Activated CD8-positive, alpha-beta T cell treated with anti-CD3 and anti-CD28 coated beads for 36 hours (primary cell): ENCODE data around the gene CALM1. TPM values are rescaled to one million over a fixed set of nuclear protein-coding genes. Genes with fewer than 3 reads are reported as not detected.
A peak's percentile ranks its signal among the peaks of the same experiment; 100 is the strongest.

Experiments used
- ATAC-seq: fragments of 200-7000 bp; cut with Tn5 transposase; one replicate; pipeline ENCODE4 v1.10.0; 2021; ENCODE audit warnings: mild to moderate bottlenecking, moderate library complexity
- CTCF ChIA-PET: fragments of 350-600 bp; sonication (Branson Sonifier 250); formaldehyde crosslinking; loops from one replicate; lab custom pipeline; 2021; ENCODE audit warnings: antibody characterized with exemption; lab: Charles Lee
- POLR2A ChIA-PET: fragments of 350-600 bp; sonication (Branson Sonifier 250); formaldehyde crosslinking; loops from one replicate; lab custom pipeline; 2021; ENCODE audit warnings: antibody characterized with exemption; lab: Charles Lee
- DNase-seq: peaks from one replicate; pipeline ENCODE4 v3.0.0-alpha.2; 2020
- H3K27ac Mint-ChIP-seq: one replicate; pipeline ENCODE4 v1.8.0; 2021; ENCODE audit warnings: mild to moderate bottlenecking, mixed read lengths
- H3K27me3 Mint-ChIP-seq: one replicate; pipeline ENCODE4 v1.8.0; 2021; ENCODE audit warnings: mixed read lengths
- H3K36me3 Mint-ChIP-seq: one replicate; pipeline ENCODE4 v1.8.0; 2021; ENCODE audit warnings: low read depth, mixed read lengths
- H3K4me1 Mint-ChIP-seq: one replicate; pipeline ENCODE4 v1.8.0; 2021; ENCODE audit warnings: low read depth, mixed read lengths
- H3K4me3 Mint-ChIP-seq: one replicate; pipeline ENCODE4 v1.8.0; 2021; ENCODE audit warnings: mild to moderate bottlenecking, moderate library complexity, mixed read lengths
- H3K9me3 Mint-ChIP-seq: one replicate; pipeline ENCODE4 v1.8.0; 2021; ENCODE audit warnings: mixed read lengths
- intact Hi-C: fragments of 100-400 bp; cut with micrococcal nuclease; formaldehyde crosslinking; loops from one replicate; pipeline ENCODE4 v1.10.0; 2022
- total RNA-seq, 2 experiments: library from RNA; stranded (reverse); gene quantifications; one replicate each; pipeline ENCODE4 v1.2.3, GENCODE V29; 2021
- TF ChIP-seq, protein P1 (sequence below): fragments of 200-600 bp; IDR thresholded peaks from one replicate; pipeline ENCODE4 v1.8.0; 2022; ENCODE audit warnings: antibody characterized with exemption, mild to moderate bottlenecking

CALM1 gene
- total RNA-seq = 100 to 1,000 TPM; 365 to 373 TPM

DNA sequence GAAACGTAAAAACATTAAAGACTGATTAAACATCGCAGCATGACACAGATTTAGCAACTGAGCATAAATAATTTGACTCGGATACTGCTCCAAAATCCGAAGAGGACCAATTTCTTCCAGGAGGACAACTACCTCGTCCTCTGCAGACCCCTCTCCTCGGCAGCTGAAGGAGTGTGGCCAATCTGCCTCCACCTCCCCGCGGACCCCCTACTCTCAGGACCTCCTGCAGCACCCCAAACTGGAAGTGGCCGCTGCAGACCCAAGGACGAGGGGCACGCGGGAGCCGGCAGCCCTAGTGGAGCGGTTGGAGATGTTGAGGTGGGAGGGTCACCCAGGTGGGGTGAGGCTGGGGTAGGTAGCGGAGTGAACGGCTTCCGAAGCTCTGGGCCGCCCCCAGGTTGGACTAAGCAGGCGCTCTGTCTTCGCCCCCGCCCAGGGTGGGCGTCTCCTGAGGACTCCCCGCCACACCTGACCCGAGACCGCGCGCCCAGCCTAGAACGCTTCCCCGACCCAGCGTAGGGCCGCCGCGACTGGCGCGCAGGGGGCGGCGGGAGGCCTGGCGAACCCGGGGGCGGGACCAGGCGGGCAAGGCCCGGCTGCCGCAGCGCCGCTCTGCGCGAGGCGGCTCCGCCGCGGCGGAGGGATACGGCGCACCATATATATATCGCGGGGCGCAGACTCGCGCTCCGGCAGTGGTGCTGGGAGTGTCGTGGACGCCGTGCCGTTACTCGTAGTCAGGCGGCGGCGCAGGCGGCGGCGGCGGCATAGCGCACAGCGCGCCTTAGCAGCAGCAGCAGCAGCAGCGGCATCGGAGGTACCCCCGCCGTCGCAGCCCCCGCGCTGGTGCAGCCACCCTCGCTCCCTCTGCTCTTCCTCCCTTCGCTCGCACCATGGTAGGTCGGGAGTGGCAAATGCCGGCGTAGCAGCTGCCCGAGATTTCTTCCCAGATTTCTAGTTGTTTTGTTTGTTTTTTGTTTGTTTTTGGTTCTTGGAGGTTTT is at the start of gene CALM1:
Gene CALM1, plus strand, starts transcription at position 689 of the 999 bp plus-strand sequence. Its CDS starts 202 bp downstream, at position 891.
- Mint-ChIP-seq H3K36me3 (peaks cover 27% of the 10 kb centered on the region), H3K27ac (peak within 1 kb of the TSS; percentile 92), H3K4me3 (peak within 1 kb of the TSS; percentile 94), H3K9me3 (no peaks in the 10 kb centered on the region), H3K27me3 (no peaks in the 10 kb centered on the region), H3K4me1 (peaks cover 29% of the 10 kb centered on the region)
- intact Hi-C loops = loop anchor here (5.0 kb wide), 1 partner anchor 64 kb away; the partner anchor contains the start of gene NRDE2
- DNase-seq (peak; percentile 90), ATAC-seq (peak; percentile 68)
- TF ChIP-seq, protein P1, sequence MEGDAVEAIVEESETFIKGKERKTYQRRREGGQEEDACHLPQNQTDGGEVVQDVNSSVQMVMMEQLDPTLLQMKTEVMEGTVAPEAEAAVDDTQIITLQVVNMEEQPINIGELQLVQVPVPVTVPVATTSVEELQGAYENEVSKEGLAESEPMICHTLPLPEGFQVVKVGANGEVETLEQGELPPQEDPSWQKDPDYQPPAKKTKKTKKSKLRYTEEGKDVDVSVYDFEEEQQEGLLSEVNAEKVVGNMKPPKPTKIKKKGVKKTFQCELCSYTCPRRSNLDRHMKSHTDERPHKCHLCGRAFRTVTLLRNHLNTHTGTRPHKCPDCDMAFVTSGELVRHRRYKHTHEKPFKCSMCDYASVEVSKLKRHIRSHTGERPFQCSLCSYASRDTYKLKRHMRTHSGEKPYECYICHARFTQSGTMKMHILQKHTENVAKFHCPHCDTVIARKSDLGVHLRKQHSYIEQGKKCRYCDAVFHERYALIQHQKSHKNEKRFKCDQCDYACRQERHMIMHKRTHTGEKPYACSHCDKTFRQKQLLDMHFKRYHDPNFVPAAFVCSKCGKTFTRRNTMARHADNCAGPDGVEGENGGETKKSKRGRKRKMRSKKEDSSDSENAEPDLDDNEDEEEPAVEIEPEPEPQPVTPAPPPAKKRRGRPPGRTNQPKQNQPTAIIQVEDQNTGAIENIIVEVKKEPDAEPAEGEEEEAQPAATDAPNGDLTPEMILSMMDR = no peak
- POLR2A ChIA-PET = interaction anchor here (0.6 to 15.4 kb wide), 16 partner anchors 10 to 362 kb away, joined by 3 to 365 read pairs (median 3); partner anchors contain the start of gene PSMC1
- CTCF ChIA-PET = interaction anchor here (1.0 to 1.2 kb wide), 3 partner anchors 11 to 13 kb away, joined by 3 to 6 read pairs (median 4); no protein-coding TSS in a partner anchor

DNA sequence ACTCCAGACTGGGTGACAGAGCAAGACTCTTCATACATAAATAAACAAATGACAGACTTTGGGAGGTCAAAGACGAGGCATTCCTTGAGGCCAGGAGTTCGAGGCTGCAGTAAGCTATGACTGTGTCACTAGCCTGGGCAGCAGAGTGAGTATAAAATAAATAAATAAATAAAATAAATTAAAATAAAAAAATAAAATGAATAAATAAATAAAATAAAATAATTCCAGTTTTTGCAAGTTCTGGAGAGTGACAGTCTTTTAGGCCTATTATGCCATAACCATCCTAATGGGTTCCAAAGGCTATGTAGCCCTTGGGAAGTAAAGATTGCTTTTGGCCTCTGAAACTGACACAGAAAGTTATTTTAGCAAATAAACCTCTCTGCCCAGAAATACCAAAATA is 48.6 kb upstream of the CALM1 start:
- intact Hi-C loops = no loop called here
- Mint-ChIP-seq H3K27me3 (no peaks in the 10 kb centered on the region), H3K36me3 (no peaks in the 10 kb centered on the region), H3K9me3 (no peaks in the 10 kb centered on the region), H3K27ac (no peak overlapping the region), H3K4me1 (peaks cover 5% of the 10 kb centered on the region), H3K4me3 (no peak overlapping the region)
- ChIA-PET CTCF (interaction anchor here (0.8 kb wide), 1 partner anchor 30 kb away, joined by 4 read pairs; no protein-coding TSS in a partner anchor), POLR2A (no interaction called here)
- DNase-seq = no peak
- no peak for ATAC-seq
- TF ChIP-seq, protein P1 = no peak

DNA sequence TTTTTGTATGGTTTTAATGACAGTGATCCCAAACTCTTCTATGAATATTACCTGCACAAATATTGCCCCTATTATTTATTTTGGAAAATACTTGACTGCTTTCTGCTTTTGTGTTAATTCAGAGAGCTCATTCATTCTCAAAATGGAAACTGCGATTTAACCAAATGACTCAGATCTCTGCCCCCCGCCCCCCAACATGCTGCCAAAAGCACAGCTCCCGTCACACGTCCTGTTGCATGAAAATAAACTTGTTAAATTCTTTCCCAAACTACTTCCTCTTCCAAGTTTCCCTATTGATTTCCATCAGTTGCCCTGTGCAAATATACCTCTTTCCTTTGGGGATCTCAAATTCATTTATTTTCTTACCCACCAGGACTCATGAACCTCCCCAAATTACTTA is 47.1 kb upstream of the CALM1 start:
- ChIA-PET CTCF (interaction anchor here (0.7 to 1.0 kb wide), 3 partner anchors 14 to 50 kb away, joined by 3 read pairs; no protein-coding TSS in a partner anchor), POLR2A (no interaction called here)
- H3K36me3 Mint-ChIP-seq = no peaks in the 10 kb centered on the region
- peak; percentile 15 for DNase-seq
- H3K27ac Mint-ChIP-seq = no peak overlapping the region
- TF ChIP-seq, protein P1 = no peak
- intact Hi-C loops = no loop called here
- peaks cover 5% of the 10 kb centered on the region for H3K4me1 Mint-ChIP-seq
- H3K27me3 Mint-ChIP-seq = no peaks in the 10 kb centered on the region
- no peak overlapping the region for H3K4me3 Mint-ChIP-seq
- no peaks in the 10 kb centered on the region for H3K9me3 Mint-ChIP-seq
- no peak for ATAC-seq

DNA sequence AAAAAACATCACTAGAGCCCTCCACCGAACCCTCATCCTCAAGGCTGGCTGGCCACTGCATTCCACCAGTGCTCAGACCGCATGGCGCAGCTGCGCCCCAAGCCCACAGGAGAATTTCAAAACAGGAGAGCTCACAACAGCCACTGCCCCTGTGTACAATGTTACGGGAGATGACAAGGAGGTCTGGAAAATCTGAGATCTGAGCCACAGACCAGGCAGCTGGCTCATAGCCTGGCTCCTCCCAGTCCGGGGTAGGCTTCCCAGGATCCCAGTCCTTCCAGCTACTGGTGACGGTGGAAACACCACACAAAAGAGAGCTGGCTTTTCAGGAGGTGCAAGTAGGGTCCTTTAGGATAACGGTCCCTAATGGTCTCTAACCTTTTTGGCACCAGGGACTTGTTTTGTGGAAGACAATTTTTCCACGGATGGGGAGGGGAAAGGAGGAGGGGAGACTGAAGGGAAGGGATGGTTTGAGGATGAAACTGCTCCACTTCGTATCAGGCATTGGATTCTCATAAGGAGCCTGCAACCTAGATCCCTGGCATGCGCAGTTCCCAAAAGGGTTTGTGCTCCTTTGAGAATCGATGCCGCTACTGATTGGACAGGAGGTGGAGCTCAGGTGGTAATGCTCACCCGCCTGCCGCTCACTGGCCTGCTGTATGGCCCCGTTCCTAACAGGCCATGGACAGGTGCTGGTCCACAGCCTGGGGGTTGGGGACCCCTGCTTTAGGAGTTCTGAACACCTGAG is 42.1 kb upstream of the CALM1 start:
- intact Hi-C loops = no loop called here
- H3K27me3 Mint-ChIP-seq = peaks cover 1% of the 10 kb centered on the region
- POLR2A ChIA-PET = no interaction called here
- ATAC-seq (no peak), DNase-seq (no peak)
- H3K4me1 Mint-ChIP-seq = peaks cover 3% of the 10 kb centered on the region
- H3K27ac Mint-ChIP-seq = no peak overlapping the region
- TF ChIP-seq, protein P1 = no peak
- no peaks in the 10 kb centered on the region for H3K36me3 Mint-ChIP-seq
- no peaks in the 10 kb centered on the region for H3K9me3 Mint-ChIP-seq
- no peak overlapping the region for H3K4me3 Mint-ChIP-seq
- CTCF ChIA-PET = no interaction called here
